Hepatocyte (in vitro differentiated cells): ENCODE results near the gene ERMAP. TPM values are rescaled to one million over a fixed set of nuclear protein-coding genes. Genes with fewer than 3 reads are reported as not detected.

Experiments
- DNase-seq: peaks from one replicate; pipeline ENCODE4 v3.0.0-alpha.2; 2016; ENCODE audit warnings: low spot score
- H2AFZ ChIP-seq: fragments of 200-600 bp; sonication (generic); 2 replicates; pipeline ENCODE4 v1.6.0; 2016; ENCODE audit warnings: antibody characterized with exemption, mild to moderate bottlenecking
- H3K27ac ChIP-seq: fragments of 200-600 bp; sonication (generic); 2 replicates; pipeline ENCODE4 v1.5.1; 2016; ENCODE audit warnings: mild to moderate bottlenecking
- H3K27me3 ChIP-seq: fragments of 200-600 bp; sonication (generic); 2 replicates; pipeline ENCODE4 v1.6.1; 2016
- H3K36me3 ChIP-seq: fragments of 200-600 bp; sonication (generic); replicated peaks from 2 replicates; pipeline ENCODE4 v1.5.1; 2016; ENCODE audit warnings: low read depth; ENCODE audit not compliant: insufficient read depth
- H3K4me1 ChIP-seq: fragments of 200-600 bp; sonication (generic); 2 replicates; pipeline ENCODE4 v1.5.1; 2016; ENCODE audit warnings: mild to moderate bottlenecking, moderate library complexity; ENCODE audit not compliant: insufficient read depth
- H3K4me2 ChIP-seq: fragments of 200-600 bp; sonication (generic); 2 replicates; pipeline ENCODE4 v1.6.0; 2016
- H3K4me3 ChIP-seq: fragments of 200-600 bp; sonication (generic); 2 replicates; pipeline ENCODE4 v1.5.1; 2016; ENCODE audit warnings: mild to moderate bottlenecking
- H3K79me2 ChIP-seq: fragments of 200-600 bp; sonication (generic); 2 replicates; pipeline ENCODE4 v1.6.0; 2017; ENCODE audit warnings: mild to moderate bottlenecking
- H3K9me2 ChIP-seq: fragments of 200-600 bp; sonication (generic); replicated peaks from 2 replicates; pipeline ENCODE4 v1.6.0; 2017; ENCODE audit warnings: mild to moderate bottlenecking; ENCODE audit not compliant: insufficient read depth
- H3K9me3 ChIP-seq: fragments of 200-600 bp; sonication (generic); 2 replicates; pipeline ENCODE4 v1.5.1; 2016; ENCODE audit warnings: low read depth, mild to moderate bottlenecking
- H4K20me1 ChIP-seq: fragments of 200-600 bp; sonication (generic); 2 replicates; pipeline ENCODE4 v1.6.0; 2016; ENCODE audit warnings: mild to moderate bottlenecking; ENCODE audit not compliant: insufficient read depth, poor library complexity, severe bottlenecking
- EZH2 ChIP-seq: fragments of 200-600 bp; sonication (generic); IDR thresholded peaks from 2 replicates; pipeline ENCODE4 v1.6.1; 2016; ENCODE audit warnings: antibody characterized with exemption, mild to moderate bottlenecking, borderline replicate concordance
- EZH2phosphoT487 ChIP-seq: fragments of 200-600 bp; sonication (generic); IDR thresholded peaks from one replicate; pipeline ENCODE4 v1.6.1; 2018; ENCODE audit warnings: antibody characterized with exemption, mild to moderate bottlenecking, low read depth, moderate library complexity; ENCODE audit not compliant: unreplicated experiment, severe bottlenecking
- WGBS: methylation state at CpG from one replicate; pipeline ENCODE4 v1.1.6; 2016; ENCODE audit warnings: low lambda C conversion rate; ENCODE audit errors: missing lambda C conversion rate; 5-methylcytosine and 5-hydroxymethylcytosine counted together
- polyA plus RNA-seq: library from polyadenylated mRNA; unstranded; fragments of >200 nt; fragmentation: Nextera tagmentation; extraction: Ambion mirVana; gene quantifications from 2 replicates; pipeline ENCODE4 v1.2.1, GENCODE V29; 2016
- total RNA-seq: library from RNA; depleted of rRNA; stranded (reverse); fragments of >200 nt; gene quantifications from 2 replicates; pipeline ENCODE4 v1.2.3, GENCODE V29; 2014
- TF ChIP-seq, protein P1 (sequence below): fragments of 200-600 bp; sonication (generic); IDR thresholded peaks from 2 replicates; pipeline ENCODE4 v1.5.1; 2016; ENCODE audit warnings: antibody characterized with exemption, mild to moderate bottlenecking; ENCODE audit not compliant: poor library complexity

ERMAP gene
- total and polyA plus RNA-seq, 2 experiments from 2014 or later, result 6.2 to 20.4 TPM

DNA sequence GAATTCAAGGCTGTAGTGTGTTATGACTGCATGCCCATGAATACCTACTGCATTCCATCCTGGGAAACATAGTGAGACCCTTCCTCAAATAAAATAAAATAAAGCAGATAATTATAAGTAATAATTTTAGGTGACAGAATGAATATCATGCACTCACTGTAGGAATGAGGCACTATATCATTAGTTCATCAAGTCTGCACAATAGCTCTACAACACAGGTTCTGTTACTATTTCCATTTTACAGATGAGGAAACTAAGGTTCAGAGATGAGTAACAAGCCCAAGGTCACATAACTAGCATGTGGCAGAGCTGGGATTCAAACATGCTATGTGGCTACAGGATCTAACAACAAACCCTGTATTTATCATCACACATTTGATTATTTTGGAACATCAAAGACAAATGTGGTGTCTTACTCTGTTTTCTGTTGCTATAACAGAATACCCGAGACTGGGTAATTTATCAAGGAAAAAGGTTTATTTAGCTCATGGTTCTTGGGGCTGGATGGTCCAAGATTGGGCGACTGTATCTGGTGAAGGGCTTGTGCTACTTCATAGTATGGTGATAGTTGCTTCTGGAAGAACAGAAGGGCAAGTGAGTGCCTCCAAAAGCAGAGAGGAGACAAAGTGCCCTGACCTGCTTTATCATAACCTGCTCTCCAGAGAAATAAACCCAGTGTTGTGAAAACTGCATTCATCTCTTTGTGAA is 24.7 kb downstream of the ERMAP start:
- Histone ChIP-seq H3K36me3 (no peaks in the 10 kb centered on the region), H3K27me3 (no peaks in the 10 kb centered on the region), H3K27ac (no peak overlapping the region), H3K9me2 (no peaks in the 10 kb centered on the region), H3K4me2 (no peak overlapping the region), H2AFZ (no peak overlapping the region), H3K4me1 (no peaks in the 10 kb centered on the region), H3K79me2 (peaks cover under 1% of the 10 kb centered on the region), H3K9me3 (no peaks in the 10 kb centered on the region), H3K4me3 (no peak overlapping the region), H4K20me1 (no peaks in the 10 kb centered on the region)
- 98% methylated on average over 2 of the region's 2 CpGs for WGBS
- DNase-seq, result no peak
- TF ChIP-seq, protein P1, sequence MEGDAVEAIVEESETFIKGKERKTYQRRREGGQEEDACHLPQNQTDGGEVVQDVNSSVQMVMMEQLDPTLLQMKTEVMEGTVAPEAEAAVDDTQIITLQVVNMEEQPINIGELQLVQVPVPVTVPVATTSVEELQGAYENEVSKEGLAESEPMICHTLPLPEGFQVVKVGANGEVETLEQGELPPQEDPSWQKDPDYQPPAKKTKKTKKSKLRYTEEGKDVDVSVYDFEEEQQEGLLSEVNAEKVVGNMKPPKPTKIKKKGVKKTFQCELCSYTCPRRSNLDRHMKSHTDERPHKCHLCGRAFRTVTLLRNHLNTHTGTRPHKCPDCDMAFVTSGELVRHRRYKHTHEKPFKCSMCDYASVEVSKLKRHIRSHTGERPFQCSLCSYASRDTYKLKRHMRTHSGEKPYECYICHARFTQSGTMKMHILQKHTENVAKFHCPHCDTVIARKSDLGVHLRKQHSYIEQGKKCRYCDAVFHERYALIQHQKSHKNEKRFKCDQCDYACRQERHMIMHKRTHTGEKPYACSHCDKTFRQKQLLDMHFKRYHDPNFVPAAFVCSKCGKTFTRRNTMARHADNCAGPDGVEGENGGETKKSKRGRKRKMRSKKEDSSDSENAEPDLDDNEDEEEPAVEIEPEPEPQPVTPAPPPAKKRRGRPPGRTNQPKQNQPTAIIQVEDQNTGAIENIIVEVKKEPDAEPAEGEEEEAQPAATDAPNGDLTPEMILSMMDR, result no peak
- no peak for TF ChIP-seq EZH2
- no peak for TF ChIP-seq EZH2phosphoT487

DNA sequence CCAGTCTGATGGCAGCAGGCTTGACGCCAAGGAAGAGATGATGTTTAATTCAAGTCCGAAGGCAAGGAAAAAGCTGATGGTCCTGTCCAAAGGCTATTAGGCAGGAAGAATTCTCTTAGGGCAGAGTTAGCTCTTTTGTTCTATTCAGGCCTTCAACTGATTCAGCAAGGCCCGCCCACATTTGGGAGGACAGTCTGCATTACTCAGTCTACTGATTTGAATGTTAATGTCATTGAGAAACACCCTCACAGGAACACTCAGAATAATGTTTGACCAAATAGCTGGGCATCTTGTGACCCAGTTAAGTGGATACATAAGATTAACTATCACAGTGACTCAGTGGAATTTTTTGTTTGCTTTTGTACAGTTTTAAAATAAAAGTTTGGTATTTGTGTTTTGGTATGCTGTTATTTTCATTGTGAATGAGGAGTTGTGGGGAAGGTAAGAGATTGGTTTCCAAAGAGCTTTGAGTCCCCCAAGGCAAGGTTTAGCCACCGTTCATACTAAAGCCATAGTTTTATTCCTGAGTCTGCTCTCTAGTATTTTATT is 27.7 kb downstream of the ERMAP start:
- H3K4me1 ChIP-seq, result peaks cover 4% of the 10 kb centered on the region
- H3K79me2 ChIP-seq, result peaks cover 15% of the 10 kb centered on the region
- 95% methylated on average over 4 of the region's 4 CpGs for WGBS
- no peaks in the 10 kb centered on the region for H3K9me3 ChIP-seq
- no peaks in the 10 kb centered on the region for H3K9me2 ChIP-seq
- H4K20me1 ChIP-seq, result no peaks in the 10 kb centered on the region
- H3K4me2 ChIP-seq, result no peak overlapping the region
- DNase-seq, result no peak
- H3K4me3 ChIP-seq, result no peak overlapping the region
- no peaks in the 10 kb centered on the region for H3K36me3 ChIP-seq
- TF ChIP-seq EZH2, result no peak
- TF ChIP-seq EZH2phosphoT487, result no peak
- TF ChIP-seq, protein P1, result no peak
- no peak overlapping the region for H3K27ac ChIP-seq
- H2AFZ ChIP-seq, result no peak overlapping the region
- H3K27me3 ChIP-seq, result no peaks in the 10 kb centered on the region

DNA sequence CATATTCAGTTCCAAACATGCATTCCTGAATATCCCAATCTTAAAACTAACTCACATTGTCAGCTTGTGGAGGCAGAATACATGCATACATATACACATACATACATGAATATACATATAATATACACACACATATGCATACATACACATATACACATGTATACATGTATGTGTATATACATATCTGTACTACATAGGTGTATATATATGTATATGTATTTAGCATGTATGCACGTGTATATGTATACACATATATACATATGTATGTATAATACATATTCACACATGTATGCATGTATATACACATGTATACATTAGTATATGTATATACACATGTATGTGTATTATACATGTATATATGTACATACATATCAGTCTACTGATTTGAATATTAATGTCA is 28.3 kb downstream of the ERMAP start:
- no peaks in the 10 kb centered on the region for H3K27me3 ChIP-seq
- no peaks in the 10 kb centered on the region for H3K36me3 ChIP-seq
- no peak overlapping the region for H3K27ac ChIP-seq
- H4K20me1 ChIP-seq, result no peaks in the 10 kb centered on the region
- no peak for DNase-seq
- peaks cover 4% of the 10 kb centered on the region for H3K4me1 ChIP-seq
- H2AFZ ChIP-seq, result no peak overlapping the region
- peak overlapping the region; percentile 78 for H3K4me2 ChIP-seq
- H3K79me2 ChIP-seq, result peaks cover 15% of the 10 kb centered on the region
- no peaks in the 10 kb centered on the region for H3K9me3 ChIP-seq
- 92% methylated on average over 1 of the region's 1 CpG for WGBS
- H3K9me2 ChIP-seq, result no peaks in the 10 kb centered on the region
- TF ChIP-seq EZH2, result no peak
- TF ChIP-seq, protein P1, result no peak
- no peak overlapping the region for H3K4me3 ChIP-seq
